Mesothelial cell of epicardium (in vitro differentiated cells): ENCODE results near the gene PPP1R1B. TPM values are rescaled to one million over a fixed set of nuclear protein-coding genes. Genes with fewer than 3 reads are reported as not detected.
A peak's percentile ranks its signal among the peaks of the same experiment; 100 is the strongest.

ENCODE experiments used
- DNase-seq, 2 experiments: peaks; one replicate each; pipeline ENCODE4 v3.0.0; 2021; ENCODE audit warnings: low spot score in 2 of 2; ENCODE audit not compliant: unreplicated experiment in 2 of 2
- H3K27ac Mint-ChIP-seq: 2 replicates; pipeline ENCODE4 v1.8.0; 2021; ENCODE audit warnings: mixed read lengths
- H3K27me3 Mint-ChIP-seq: 2 replicates; pipeline ENCODE4 v1.8.0; 2021; ENCODE audit warnings: low read depth, mixed read lengths
- H3K36me3 Mint-ChIP-seq: 2 replicates; pipeline ENCODE4 v1.8.0; 2021; ENCODE audit warnings: mixed read lengths
- H3K4me1 Mint-ChIP-seq: 2 replicates; pipeline ENCODE4 v1.8.0; 2021; ENCODE audit warnings: mixed read lengths
- H3K4me3 Mint-ChIP-seq: 2 replicates; pipeline ENCODE4 v1.8.0; 2021; ENCODE audit warnings: mild to moderate bottlenecking, moderate library complexity, mixed read lengths
- H3K9me3 Mint-ChIP-seq: 2 replicates; pipeline ENCODE4 v1.8.0; 2021; ENCODE audit warnings: mixed read lengths
- total RNA-seq: library from RNA; stranded (reverse); gene quantifications from 3 replicates; pipeline ENCODE4 v1.2.1, GENCODE V29; 2021
- TF ChIP-seq, protein P1 (sequence below): fragments of 200-600 bp; sonication (generic); IDR thresholded peaks from one replicate; pipeline ENCODE4 v1.5.0; 2021; ENCODE audit warnings: antibody characterized with exemption; ENCODE audit not compliant: unreplicated experiment

Gene PPP1R1B
- total RNA-seq, 1 donor from 2014 or later: 0.58 TPM

DNA sequence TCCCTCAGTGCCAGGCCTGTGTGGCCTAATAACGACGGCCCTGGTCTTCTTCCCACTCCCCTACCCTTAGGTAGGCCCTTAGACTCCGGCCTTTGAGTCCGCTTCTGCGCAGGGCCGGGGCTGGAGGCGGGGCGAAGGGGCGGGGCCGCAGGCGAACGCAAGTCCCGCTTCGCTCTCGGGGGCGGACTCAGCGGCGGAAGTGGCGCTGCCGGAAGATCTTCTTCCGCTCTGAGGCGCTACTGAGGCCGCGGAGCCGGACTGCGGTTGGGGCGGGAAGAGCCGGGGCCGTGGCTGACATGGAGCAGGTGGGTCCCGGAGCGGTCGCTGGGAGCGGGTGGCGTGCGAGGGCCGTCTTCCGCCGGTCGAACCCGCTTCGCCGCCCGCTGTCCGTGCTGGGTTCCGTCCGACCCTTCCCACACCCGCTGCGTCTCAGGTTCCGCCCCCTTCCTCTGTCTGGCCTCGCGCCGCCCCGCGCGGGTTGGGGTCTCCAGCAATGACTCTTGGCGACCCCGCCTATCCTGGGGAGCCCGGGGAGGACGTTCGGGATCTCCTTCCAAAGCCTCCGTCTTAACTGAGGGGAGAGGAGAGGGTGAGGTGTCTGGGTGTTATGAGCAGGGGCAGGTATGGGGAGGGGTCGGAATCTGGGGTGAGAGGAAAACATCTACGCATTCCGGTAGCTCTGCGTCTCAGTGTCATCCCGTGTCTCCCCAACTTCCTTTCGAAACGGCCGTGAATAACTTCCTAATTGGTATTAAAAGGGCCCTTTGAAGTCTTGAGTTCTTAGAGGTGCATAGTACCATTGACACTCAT is 10.4 kb downstream of the PPP1R1B start, which contains the start of gene STARD3:
Gene STARD3, plus strand, starts transcription at position 218 of the 810 bp plus-strand sequence. CDS start 16,388 bp downstream, outside the sequence.
- peak within 1 kb of the TSS; percentile 90 for H3K4me3 Mint-ChIP-seq
- TF ChIP-seq, protein P1, sequence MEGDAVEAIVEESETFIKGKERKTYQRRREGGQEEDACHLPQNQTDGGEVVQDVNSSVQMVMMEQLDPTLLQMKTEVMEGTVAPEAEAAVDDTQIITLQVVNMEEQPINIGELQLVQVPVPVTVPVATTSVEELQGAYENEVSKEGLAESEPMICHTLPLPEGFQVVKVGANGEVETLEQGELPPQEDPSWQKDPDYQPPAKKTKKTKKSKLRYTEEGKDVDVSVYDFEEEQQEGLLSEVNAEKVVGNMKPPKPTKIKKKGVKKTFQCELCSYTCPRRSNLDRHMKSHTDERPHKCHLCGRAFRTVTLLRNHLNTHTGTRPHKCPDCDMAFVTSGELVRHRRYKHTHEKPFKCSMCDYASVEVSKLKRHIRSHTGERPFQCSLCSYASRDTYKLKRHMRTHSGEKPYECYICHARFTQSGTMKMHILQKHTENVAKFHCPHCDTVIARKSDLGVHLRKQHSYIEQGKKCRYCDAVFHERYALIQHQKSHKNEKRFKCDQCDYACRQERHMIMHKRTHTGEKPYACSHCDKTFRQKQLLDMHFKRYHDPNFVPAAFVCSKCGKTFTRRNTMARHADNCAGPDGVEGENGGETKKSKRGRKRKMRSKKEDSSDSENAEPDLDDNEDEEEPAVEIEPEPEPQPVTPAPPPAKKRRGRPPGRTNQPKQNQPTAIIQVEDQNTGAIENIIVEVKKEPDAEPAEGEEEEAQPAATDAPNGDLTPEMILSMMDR: no peak
- DNase-seq: peak; percentile 83 to 86
- H3K27me3 Mint-ChIP-seq: no peaks in the 10 kb centered on the region
- no peaks in the 10 kb centered on the region for H3K36me3 Mint-ChIP-seq
- peak within 1 kb of the TSS; percentile 87 for H3K27ac Mint-ChIP-seq
- H3K4me1 Mint-ChIP-seq: peaks cover 25% of the 10 kb centered on the region
- no peaks in the 10 kb centered on the region for H3K9me3 Mint-ChIP-seq

DNA sequence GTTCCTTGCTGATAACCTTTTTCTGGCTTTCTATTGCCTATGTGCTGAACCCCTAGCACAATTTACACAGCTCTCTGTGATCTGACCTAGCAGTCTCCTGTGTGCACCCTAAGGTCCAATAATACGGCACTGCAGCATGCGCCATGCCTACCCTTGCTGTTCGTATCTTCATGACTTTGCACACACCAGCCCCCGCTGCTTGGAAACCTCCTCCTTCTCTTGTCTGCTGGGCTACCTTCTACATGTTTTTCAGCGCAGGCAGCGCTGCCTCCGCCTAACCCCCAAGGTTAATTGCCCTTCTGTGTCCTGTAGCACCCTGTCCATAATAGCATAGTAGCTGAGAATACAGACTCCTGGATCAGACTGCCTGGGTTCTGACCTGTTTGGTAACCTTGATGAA is 11.6 kb downstream of the PPP1R1B start:
- no peaks in the 10 kb centered on the region for H3K27me3 Mint-ChIP-seq
- TF ChIP-seq, protein P1: no peak
- H3K4me3 Mint-ChIP-seq: peak overlapping the region; percentile 90
- DNase-seq: no peak
- H3K27ac Mint-ChIP-seq: no peak overlapping the region
- H3K36me3 Mint-ChIP-seq: no peaks in the 10 kb centered on the region
- H3K4me1 Mint-ChIP-seq: peaks cover 25% of the 10 kb centered on the region
- no peaks in the 10 kb centered on the region for H3K9me3 Mint-ChIP-seq

DNA sequence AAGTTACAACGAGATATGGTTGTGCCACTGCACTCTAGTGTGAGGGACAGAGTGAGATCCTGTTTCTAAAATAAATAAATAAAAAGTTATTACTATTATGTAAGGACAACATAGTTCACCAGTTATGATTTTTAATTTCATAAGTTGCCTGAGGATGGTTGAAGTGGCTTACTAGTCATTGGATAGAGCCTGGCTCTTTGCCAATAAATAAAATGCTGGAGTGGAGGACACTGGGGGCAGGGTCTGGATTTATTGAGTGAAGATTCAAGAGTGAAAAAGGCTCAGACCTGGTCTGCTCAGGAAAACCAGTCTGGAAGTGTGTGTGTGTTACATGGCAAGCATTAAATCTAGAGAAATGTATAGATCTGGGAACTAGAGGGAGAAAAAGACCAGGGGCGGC is 12.3 kb downstream of the PPP1R1B start:
- peak overlapping the region; percentile 17 for H3K27ac Mint-ChIP-seq
- peak overlapping the region; percentile 5 for H3K4me3 Mint-ChIP-seq
- DNase-seq: no peak
- H3K27me3 Mint-ChIP-seq: no peaks in the 10 kb centered on the region
- H3K36me3 Mint-ChIP-seq: no peaks in the 10 kb centered on the region
- H3K4me1 Mint-ChIP-seq: peaks cover 25% of the 10 kb centered on the region
- TF ChIP-seq, protein P1: no peak
- H3K9me3 Mint-ChIP-seq: no peaks in the 10 kb centered on the region

DNA sequence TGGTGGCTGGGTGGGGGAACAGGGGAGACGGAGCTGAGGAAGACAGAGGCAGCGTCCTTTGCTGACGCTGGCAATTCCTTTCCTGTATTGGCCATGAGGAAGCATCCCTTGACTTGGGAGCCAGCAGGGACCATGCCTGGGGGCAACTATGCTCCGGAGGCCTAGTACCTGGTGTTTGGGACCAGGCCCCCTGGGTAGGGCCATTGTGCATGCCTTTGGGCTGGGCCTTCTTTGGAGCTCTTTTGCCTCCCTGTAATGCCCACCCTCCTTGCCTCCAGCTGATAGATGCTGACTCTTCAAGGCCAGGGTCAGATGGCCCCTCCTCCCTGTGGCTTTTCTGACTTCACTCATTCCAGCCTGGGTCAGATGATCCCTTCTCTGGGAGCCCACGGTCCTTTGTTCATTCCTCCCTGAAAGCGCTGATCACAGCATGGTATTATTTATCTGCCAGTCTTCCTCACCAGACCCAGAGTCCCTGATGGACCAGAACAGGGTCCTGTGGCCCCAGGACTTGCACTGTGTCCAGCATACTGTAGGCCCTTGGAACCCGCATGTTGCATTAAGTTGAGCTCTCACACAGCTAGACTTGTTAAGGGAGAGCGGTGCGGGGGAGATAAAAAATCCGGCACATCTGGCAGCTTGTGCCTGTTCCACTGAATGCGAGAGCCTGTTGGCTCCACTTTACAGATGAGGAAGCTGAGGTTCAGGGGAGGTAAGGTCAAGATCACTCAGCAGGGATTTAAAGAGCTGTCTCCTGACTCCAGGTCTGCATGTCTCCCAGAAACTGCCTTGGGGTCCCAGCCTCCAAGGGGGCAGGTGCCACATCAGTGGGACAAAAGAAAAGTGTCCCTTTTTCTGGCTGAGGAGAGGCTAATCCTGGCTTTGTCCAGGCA is 13.1 kb downstream of the PPP1R1B start:
- Mint-ChIP-seq H3K4me1 (peaks cover 27% of the 10 kb centered on the region), H3K36me3 (no peaks in the 10 kb centered on the region), H3K27me3 (no peaks in the 10 kb centered on the region), H3K9me3 (no peaks in the 10 kb centered on the region), H3K4me3 (peak overlapping the region; percentile 5), H3K27ac (peak overlapping the region; percentile 17)
- TF ChIP-seq, protein P1: no peak
- no peak for DNase-seq

DNA sequence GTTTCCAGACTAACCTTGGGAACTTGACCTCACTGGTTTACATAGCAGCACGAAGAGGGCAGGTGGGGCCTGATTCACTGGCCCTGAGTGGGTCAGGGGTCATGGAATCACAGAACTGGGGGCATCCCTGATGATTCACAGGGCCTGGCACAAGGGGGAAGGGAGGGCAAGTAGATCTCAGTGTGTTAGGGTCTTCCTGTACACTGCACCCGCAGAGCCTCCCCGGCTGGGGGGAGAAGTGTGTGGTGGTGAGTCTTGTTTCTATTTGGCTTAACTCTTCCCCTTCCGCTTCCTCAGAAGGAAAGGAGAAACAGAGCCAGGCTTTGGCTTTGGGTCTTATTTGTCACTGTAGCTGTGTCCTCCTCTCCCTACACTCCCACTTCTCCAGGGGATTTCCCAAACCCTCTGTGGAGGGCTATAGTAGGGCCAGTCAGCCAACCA is 13.9 kb downstream of the PPP1R1B start:
- Mint-ChIP-seq H3K9me3 (no peaks in the 10 kb centered on the region), H3K27ac (no peak overlapping the region), H3K27me3 (no peaks in the 10 kb centered on the region), H3K4me3 (no peak overlapping the region), H3K4me1 (peaks cover 32% of the 10 kb centered on the region), H3K36me3 (no peaks in the 10 kb centered on the region)
- DNase-seq: no peak
- TF ChIP-seq, protein P1: no peak
